GM15510 (cell line): Measurements from ENCODE around the gene SRD5A1.

ENCODE experiments used
- POLR2A ChIP-seq: IDR thresholded peaks from 3 replicates; pipeline ENCODE4 v1.6.1; 2011; ENCODE audit warnings: borderline replicate concordance; ENCODE audit not compliant: insufficient read length; ENCODE audit errors: extremely low read depth

SRD5A1 gene

GRCh38 chr5:6632888-6633468, at the start of gene SRD5A1, which contains the start of gene NSUN2:
Gene SRD5A1, plus strand, starts transcription at chr5:6633440. Its CDS starts 137 bp downstream, at chr5:6633577.
Gene NSUN2, minus strand, starts transcription at chr5:6633044. Its CDS starts 65 bp downstream, at chr5:6632979.
- TF ChIP-seq POLR2A, result peak; percentile 76

- TF ChIP-seq POLR2A, result no peak
These were observed 49.1 kb upstream of the SRD5A1 start for GRCh38 chr5:6584101-6584645.

GRCh38 chr5:6584727-6585126, 48.5 kb upstream of the SRD5A1 start:
- no peak for TF ChIP-seq POLR2A

- TF ChIP-seq POLR2A, result no peak
These were observed 48.1 kb upstream of the SRD5A1 start for GRCh38 chr5:6585168-6585567.

- no peak for TF ChIP-seq POLR2A
These were observed 47.1 kb upstream of the SRD5A1 start for GRCh38 chr5:6585939-6586646.

- TF ChIP-seq POLR2A, result no peak
These were observed 46.6 kb upstream of the SRD5A1 start for GRCh38 chr5:6586647-6587042.

GRCh38 chr5:6587171-6587570, 46.1 kb upstream of the SRD5A1 start:
- no peak for TF ChIP-seq POLR2A

GRCh38 chr5:6590581-6590980, 42.7 kb upstream of the SRD5A1 start:
- TF ChIP-seq POLR2A, result no peak

- TF ChIP-seq POLR2A, result no peak
These were observed 41.5 kb upstream of the SRD5A1 start for GRCh38 chr5:6591671-6592288.

GRCh38 chr5:6592601-6593000, 40.6 kb upstream of the SRD5A1 start:
- no peak for TF ChIP-seq POLR2A

GRCh38 chr5:6593148-6594016, 39.9 kb upstream of the SRD5A1 start:
- no peak for TF ChIP-seq POLR2A

- no peak for TF ChIP-seq POLR2A
These were observed 39.2 kb upstream of the SRD5A1 start for GRCh38 chr5:6594066-6594465.

GRCh38 chr5:6595405-6595804, 37.8 kb upstream of the SRD5A1 start:
- TF ChIP-seq POLR2A, result no peak

GRCh38 chr5:6596388-6596787, 36.9 kb upstream of the SRD5A1 start:
- no peak for TF ChIP-seq POLR2A

- TF ChIP-seq POLR2A, result no peak
These were observed 35.7 kb upstream of the SRD5A1 start for GRCh38 chr5:6597557-6597956.

GRCh38 chr5:6598351-6598900, 34.8 kb upstream of the SRD5A1 start:
- no peak for TF ChIP-seq POLR2A
